Measurements from ENCODE around the gene RPL18. TPM values are rescaled to one million over a fixed set of nuclear protein-coding genes. Genes with fewer than 3 reads are reported as not detected.
"Not testable (repeated sequence)": the region's sequence is repeated elsewhere in the genome, so short reads cannot be mapped to it uniquely, and the experiment has no call there.

The RPL18 gene
- total RNA-seq, 2 experiments from 2014 or later = 1,968 to 2,008 TPM

DNA sequence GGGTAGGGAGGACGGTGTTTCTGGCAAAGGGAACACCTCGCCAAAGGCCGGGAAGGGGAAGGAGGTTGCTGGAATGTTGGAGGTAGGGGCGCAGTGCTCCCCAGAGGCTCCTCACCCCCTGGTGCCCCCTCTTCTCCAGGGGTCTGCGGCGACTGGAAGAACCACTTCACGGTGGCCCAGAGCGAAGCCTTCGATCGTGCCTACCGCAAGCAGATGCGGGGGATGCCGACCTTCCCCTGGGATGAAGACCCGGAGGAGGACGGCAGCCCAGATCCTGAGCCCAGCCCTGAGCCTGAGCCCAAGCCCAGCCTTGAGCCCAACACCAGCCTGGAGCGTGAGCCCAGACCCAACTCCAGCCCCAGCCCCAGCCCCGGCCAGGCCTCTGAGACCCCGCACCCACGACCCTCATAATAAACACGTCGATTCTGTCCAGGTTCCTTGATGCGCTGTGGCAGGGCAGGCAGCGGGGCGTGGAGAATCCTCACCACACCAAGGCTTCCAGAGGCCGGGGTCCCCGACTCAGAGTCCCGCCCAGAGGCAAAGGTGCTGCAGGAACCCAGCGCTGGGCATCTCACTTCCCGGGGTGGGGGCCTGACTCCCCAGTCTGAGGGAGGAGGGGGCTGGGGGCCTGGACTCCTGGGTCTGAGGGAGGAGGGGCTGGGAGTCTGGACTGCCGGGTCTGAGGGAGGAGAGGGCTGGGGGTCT lies 19.8 kb downstream of the RPL18 start:
- H3K9me3 Mint-ChIP-seq = no peaks in the 10 kb centered on the region
- no peak overlapping the region for H3K4me3 Mint-ChIP-seq
- H3K27ac Mint-ChIP-seq = no peak overlapping the region
- DNase-seq = no peak
- no peaks in the 10 kb centered on the region for H3K27me3 Mint-ChIP-seq
- no peaks in the 10 kb centered on the region for H3K4me1 Mint-ChIP-seq
- no peaks in the 10 kb centered on the region for H3K36me3 Mint-ChIP-seq

DNA sequence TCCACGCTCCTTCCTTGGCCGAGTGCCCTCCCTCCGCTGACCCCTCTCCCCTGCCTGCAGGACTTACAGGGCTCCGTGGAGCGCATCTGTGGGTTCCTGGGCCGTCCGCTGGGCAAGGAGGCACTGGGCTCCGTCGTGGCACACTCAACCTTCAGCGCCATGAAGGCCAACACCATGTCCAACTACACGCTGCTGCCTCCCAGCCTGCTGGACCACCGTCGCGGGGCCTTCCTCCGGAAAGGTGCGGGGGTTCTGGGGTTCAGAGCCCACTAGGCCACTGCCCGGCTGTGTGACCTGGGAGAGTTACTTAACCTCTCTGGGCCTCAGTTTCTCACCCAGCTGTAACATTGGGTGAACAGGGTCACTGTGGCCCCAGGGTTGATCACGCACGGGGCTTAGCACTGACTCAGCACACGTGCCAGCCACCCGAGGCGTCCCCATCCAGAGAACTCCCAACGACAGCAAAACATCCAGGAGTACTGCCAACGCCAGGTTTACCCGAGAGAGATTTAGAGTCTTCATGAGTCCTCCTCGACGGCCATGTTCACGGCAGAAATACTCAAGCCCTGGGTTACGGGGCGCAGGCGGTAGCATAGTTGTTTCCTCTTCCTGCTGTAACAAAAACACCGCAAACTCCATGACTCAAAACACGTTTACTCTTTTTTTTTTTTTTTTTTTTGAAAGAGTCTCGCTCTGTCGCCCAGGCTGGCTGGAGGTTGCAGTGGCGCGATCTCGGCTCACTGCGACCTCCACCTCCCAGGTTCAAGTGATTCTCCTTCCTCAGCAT lies 22.1 kb downstream of the RPL18 start:
- H3K4me3 Mint-ChIP-seq = peak overlapping the region; percentile 66
- H3K9me3 Mint-ChIP-seq = no peaks in the 10 kb centered on the region
- DNase-seq = no peak
- peak overlapping the region; percentile 65 for H3K27ac Mint-ChIP-seq
- no peaks in the 10 kb centered on the region for H3K27me3 Mint-ChIP-seq
- no peaks in the 10 kb centered on the region for H3K36me3 Mint-ChIP-seq
- H3K4me1 Mint-ChIP-seq = no peaks in the 10 kb centered on the region

DNA sequence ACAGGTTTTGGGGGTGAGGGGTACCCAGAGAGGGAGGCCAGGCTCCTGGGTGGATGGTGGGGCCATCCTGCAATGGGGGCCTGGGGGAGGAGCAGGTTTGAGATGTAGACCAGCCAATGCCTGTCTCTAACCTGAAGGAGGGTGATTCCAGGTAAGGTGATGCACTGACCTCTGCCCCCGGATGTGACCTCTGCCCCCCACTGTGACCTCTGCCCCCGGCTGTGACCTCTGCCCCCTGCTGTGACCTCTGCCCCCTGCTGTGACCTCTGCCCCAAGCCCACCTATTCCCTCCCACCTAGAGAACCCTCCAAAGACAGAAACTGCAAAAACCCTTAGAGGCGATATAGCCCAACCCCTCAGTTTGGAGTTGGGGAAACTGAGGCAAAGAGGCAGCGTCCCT lies 22.7 kb downstream of the RPL18 start:
- no peaks in the 10 kb centered on the region for H3K27me3 Mint-ChIP-seq
- no peaks in the 10 kb centered on the region for H3K4me1 Mint-ChIP-seq
- peak overlapping the region; percentile 66 for H3K4me3 Mint-ChIP-seq
- no peaks in the 10 kb centered on the region for H3K9me3 Mint-ChIP-seq
- H3K36me3 Mint-ChIP-seq = no peaks in the 10 kb centered on the region
- no peak for DNase-seq
- no peak overlapping the region for H3K27ac Mint-ChIP-seq

DNA sequence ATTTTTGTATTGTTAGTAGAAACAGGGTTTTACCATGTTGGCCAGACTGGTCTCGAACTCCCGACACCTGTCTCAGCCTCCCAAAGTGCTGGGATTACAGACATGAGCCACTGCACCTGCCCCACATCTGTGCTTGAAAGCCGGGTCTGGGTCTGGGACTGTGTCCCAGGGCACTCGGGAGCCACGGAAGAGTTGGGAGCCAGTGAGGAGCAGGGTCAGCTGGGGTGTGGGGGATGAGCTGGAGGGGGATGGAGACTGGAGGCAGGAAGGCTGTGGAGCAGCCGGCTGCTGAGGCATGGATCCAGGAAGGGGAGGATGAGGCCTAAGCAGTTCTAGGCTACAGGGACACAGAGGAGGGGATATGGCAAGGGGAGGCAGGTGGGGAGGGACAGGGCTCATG lies 23.1 kb downstream of the RPL18 start:
- Mint-ChIP-seq H3K4me3 (peak overlapping the region; percentile 25), H3K27me3 (no peaks in the 10 kb centered on the region), H3K4me1 (no peaks in the 10 kb centered on the region), H3K36me3 (no peaks in the 10 kb centered on the region), H3K9me3 (no peaks in the 10 kb centered on the region), H3K27ac (no peak overlapping the region)
- DNase-seq = no peak

DNA sequence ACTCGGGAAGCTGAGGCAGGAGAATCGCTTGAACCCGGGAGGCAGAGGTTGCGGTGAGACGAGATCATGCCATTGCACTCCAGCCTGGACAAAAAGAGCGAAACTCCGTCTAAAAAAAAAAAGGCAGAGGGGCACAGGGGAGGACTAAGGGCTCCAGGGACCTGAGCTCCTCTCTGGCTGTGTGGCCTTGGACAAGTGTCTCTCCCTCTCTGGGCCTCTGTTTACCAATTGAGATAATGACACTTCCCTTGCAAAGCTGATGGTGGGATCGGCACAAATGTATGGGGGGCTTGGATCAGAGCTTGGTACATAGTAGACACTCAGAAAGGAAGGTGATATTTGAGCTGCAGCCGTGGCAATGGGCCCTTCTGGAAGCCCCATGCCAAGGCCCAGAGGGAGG lies 23.8 kb downstream of the RPL18 start:
- Mint-ChIP-seq H3K9me3 (no peaks in the 10 kb centered on the region), H3K4me1 (no peaks in the 10 kb centered on the region), H3K36me3 (no peaks in the 10 kb centered on the region), H3K27me3 (no peaks in the 10 kb centered on the region), H3K4me3 (no peak overlapping the region), H3K27ac (no peak overlapping the region)
- no peak for DNase-seq

DNA sequence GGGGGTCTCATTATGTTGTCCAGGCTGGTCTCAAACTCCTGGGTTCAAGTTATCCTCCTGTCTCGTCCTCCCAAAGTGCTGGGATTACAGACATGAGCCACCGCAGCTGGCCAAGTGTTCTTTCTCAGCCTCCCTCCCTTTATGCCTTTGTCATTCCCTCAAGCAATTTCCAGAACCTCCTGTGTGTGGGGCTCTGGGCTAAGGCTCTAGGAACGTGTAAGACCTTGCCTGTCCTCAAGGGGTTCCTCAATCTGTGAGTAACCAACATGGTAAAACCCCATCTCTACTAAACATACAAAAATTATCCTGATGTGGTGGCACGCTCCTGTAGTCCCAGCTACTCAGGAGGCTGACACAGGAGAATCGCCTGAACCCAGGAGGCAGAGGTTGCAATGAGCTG lies 28.0 kb downstream of the RPL18 start:
- no peak overlapping the region for H3K27ac Mint-ChIP-seq
- no peaks in the 10 kb centered on the region for H3K36me3 Mint-ChIP-seq
- no peak overlapping the region for H3K4me3 Mint-ChIP-seq
- peaks cover 8% of the 10 kb centered on the region for H3K4me1 Mint-ChIP-seq
- DNase-seq = no peak
- no peaks in the 10 kb centered on the region for H3K9me3 Mint-ChIP-seq
- H3K27me3 Mint-ChIP-seq = peaks cover 6% of the 10 kb centered on the region

DNA sequence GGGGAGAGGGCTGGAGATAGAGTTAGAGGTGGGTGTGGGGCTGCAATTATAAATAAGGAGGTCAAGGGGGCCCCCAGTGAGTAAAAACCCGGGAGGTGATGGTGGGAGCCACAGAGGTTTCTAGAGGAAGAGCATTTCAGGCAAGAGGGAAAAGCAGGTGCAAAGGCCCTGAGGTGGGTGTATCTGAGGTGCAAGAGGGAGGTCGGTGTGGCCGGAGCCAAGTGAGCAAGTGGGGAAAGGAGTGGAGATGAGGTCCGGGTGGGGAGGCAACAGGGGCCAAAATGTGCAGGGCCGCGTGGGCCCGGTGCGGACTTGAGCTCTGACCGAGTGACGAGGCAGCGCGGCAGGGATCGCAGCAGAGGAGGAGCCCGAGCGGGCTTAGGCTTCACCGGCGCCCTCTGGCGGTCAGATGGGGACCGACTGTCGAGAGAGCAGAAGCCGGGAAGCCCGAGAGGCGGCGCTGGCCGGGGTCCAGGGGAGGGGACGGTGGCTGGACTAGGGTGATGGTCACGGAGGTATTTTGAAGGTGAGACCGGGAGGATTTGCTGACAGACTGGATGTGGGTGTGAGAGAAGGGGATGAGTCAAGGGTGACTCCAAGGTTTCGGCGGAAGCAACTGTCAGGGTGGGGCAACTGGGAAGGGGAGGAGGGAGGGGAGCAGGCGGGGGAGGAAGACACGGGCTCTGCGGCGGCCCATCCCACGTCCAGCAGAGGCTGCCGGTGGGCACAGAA lies 30.1 kb downstream of the RPL18 start:
- no peak overlapping the region for H3K27ac Mint-ChIP-seq
- H3K9me3 Mint-ChIP-seq = no peaks in the 10 kb centered on the region
- DNase-seq = peak; percentile 85
- peaks cover 13% of the 10 kb centered on the region for H3K4me1 Mint-ChIP-seq
- peaks cover 12% of the 10 kb centered on the region for H3K27me3 Mint-ChIP-seq
- H3K36me3 Mint-ChIP-seq = no peaks in the 10 kb centered on the region
- peak overlapping the region; percentile 7 for H3K4me3 Mint-ChIP-seq

DNA sequence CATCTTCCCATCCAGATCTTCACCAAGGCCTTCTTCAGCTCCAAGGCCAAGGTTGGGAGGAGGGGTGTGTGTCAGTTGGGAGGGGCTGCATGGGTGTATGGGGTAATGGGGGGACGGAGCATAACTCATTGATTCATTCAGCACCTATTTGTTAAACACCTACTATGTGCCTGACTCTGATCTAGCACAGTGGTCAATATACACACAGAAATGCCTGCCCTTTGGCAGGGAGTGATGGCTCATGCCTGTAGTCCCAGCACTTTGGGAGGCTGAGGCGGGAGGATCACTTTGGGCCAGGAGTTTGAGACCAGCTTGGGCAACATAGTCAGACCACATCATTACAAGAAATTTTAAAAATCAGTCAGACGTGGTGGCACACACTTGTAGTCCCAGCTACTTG lies 31.6 kb downstream of the RPL18 start:
- no peaks in the 10 kb centered on the region for H3K9me3 Mint-ChIP-seq
- H3K27me3 Mint-ChIP-seq = peaks cover 12% of the 10 kb centered on the region
- DNase-seq = no peak
- peaks cover 13% of the 10 kb centered on the region for H3K4me1 Mint-ChIP-seq
- H3K27ac Mint-ChIP-seq = no peak overlapping the region
- no peak overlapping the region for H3K4me3 Mint-ChIP-seq
- H3K36me3 Mint-ChIP-seq = no peaks in the 10 kb centered on the region

DNA sequence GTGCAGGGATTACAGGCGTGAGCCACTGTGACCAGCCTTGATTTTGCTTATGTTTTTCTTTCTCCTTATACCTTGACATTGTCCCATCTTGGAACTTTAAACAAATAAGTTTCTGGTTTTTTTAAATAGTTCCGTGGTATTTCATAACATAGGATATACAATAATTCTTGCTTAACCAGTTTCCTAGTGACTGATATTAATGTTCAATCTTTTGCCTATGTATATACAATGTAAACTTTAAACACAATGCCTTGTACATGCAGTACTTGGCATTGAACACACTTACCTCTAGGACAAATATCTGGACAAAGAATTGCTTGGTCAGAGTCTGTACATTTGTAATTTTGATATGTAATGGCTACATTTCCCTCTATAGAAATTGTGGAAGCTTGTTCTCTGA lies 36.8 kb downstream of the RPL18 start:
- H3K27ac Mint-ChIP-seq = no peak overlapping the region
- no peak for DNase-seq
- no peaks in the 10 kb centered on the region for H3K9me3 Mint-ChIP-seq
- no peaks in the 10 kb centered on the region for H3K36me3 Mint-ChIP-seq
- no peak overlapping the region for H3K4me3 Mint-ChIP-seq
- peaks cover 5% of the 10 kb centered on the region for H3K4me1 Mint-ChIP-seq
- H3K27me3 Mint-ChIP-seq = peaks cover 7% of the 10 kb centered on the region

DNA sequence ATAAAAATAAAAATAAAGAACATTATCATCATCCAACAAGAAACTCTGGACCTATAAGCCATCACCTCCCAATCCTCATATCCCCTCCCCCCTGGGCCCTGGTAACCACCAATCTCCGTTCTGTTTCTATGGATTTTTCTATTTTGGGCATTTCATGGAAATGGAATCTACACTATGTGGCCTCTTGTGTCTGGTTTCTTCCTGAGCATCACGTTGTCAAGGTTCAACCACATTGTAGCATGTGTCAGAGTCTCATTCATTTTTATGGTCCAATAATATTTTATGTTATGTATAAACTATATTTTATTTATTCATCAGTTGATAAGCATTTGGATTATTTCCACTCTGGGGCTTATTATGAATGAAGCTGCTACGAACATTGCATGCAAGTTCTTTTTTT lies 40.1 kb downstream of the RPL18 start:
- Mint-ChIP-seq H3K36me3 (no peaks in the 10 kb centered on the region), H3K27me3 (no peaks in the 10 kb centered on the region), H3K4me1 (no peaks in the 10 kb centered on the region), H3K9me3 (no peaks in the 10 kb centered on the region), H3K4me3 (no peak overlapping the region), H3K27ac (no peak overlapping the region)
- DNase-seq = no peak

DNA sequence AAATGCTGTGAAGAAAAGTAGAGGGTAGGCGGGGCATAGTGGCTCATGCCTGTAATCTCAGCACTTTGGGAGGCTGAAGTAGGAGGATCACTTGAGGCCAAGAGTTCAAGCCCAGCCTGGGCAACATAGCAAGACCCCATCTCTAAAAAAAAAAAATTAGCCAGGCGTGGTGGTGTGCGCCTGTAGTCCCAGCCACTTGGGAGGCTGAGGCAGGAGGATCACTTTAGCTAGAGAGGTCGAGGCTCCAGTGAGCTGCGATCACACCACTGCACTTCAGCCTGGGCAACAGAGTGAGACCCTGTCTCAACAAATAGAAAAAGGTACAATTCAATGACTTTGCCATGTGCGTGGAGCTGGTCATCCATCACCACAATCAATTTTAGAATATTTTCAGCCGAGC lies 41.1 kb downstream of the RPL18 start:
- H3K4me3 Mint-ChIP-seq, DNase-seq, H3K36me3 Mint-ChIP-seq: not testable (repeated sequence)

DNA sequence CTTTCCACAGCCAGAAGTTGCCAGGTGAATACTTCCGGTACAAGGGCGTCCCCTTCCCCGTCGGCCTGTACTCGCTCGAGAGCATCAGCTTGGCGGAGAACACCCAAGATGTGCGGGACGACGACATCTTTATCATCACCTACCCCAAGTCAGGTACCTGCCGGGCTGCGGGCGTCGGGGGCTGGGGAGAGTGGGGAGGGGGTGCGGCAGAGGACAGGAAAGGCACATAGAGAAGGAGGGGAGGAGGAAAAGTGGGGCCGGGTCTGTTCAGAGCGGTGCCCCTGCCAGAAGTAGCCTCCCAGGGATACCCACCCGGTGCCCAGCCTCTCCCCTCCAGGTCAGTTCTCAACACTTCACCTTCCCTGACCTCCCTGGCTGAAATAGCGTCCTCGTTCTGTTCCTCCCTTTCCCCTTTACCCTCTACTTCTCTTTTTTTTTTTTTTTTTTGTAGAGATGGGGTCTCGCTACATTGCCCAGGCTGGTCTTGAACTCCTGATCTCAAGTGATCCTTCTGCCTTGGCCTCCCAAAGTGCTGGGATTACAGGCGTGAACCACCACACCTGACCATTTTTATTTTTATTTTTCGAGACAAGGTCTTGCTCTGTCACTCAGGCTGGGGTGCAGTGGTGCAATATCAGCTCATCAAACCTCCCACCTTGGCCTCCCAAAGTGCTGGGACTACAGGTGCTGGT lies 42.9 kb downstream of the RPL18 start:
- Mint-ChIP-seq H3K36me3 (no peaks in the 10 kb centered on the region), H3K9me3 (no peaks in the 10 kb centered on the region), H3K27ac (no peak overlapping the region), H3K4me3 (no peak overlapping the region), H3K27me3 (no peaks in the 10 kb centered on the region), H3K4me1 (no peaks in the 10 kb centered on the region)
- no peak for DNase-seq

More for the DNA sequence above, 41.1 kb downstream of the RPL18 start:
- H3K27ac Mint-ChIP-seq, H3K27me3 Mint-ChIP-seq, H3K9me3 Mint-ChIP-seq, H3K4me1 Mint-ChIP-seq: not testable (repeated sequence)

DNA sequence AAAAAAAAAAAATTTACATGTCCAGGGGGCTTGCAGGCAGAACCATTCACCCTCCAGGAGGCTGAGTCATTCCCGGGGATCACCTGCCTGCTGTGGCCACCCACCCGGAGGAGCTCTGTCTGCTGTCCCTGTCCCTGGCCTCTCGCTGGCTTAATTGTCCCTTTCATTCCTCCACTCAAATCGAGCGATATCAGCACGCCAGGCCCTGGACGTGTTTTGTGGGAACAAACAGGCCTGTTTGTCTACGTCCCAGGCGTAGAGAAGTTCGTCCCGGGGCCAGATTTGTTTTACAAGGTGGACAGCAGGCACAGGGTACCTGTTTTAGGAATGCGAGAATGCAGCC lies 45.8 kb downstream of the RPL18 start:
- no peak for DNase-seq
- Mint-ChIP-seq H3K4me1 (no peaks in the 10 kb centered on the region), H3K27ac (no peak overlapping the region), H3K9me3 (no peaks in the 10 kb centered on the region), H3K4me3 (no peak overlapping the region), H3K27me3 (peaks cover 11% of the 10 kb centered on the region), H3K36me3 (no peaks in the 10 kb centered on the region)

DNA sequence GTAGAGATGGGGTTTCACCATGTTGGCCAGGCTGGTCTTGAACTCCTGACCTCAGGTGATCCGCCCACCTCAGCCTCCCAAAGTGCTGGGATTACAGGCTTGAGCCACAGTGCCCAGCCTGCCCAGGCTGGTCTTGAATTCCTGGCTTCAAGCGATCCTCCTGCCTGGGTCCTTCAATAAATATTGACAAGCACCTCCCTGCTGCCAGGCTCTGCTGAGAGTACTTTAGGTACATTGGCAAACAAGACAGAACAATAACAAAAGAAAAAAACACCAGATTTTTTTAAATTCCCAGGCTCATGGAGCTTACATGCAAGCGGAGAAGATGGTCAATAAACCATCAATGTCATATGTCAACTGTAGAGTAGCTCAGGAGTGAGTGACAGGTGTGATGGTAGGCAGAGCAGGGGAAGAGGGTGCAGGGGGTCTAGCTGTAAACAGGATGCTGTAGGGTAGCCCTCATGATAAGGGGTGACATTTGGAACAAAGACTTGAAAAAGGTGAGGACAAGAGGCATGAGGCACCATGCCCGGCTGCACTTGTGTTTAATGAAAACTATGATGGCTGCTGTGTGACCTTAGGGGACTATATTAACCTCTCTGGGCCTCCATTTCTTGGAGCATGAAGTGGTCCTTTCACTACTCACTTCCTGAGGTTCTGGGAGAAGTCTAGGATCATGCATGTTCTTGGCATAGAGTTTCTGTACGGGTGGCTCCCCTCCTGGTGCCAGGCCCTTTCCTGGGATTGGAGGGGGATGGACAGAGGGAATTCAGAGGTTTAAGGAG lies 47.4 kb downstream of the RPL18 start:
- no peak overlapping the region for H3K27ac Mint-ChIP-seq
- no peaks in the 10 kb centered on the region for H3K4me1 Mint-ChIP-seq
- H3K4me3 Mint-ChIP-seq = no peak overlapping the region
- peaks cover 21% of the 10 kb centered on the region for H3K27me3 Mint-ChIP-seq
- H3K9me3 Mint-ChIP-seq = no peaks in the 10 kb centered on the region
- DNase-seq = no peak
- no peaks in the 10 kb centered on the region for H3K36me3 Mint-ChIP-seq

Measured in activated naive CD8-positive, alpha-beta T cell treated with anti-CD3 and anti-CD28 coated beads for 36 hours (primary cell).